ENCODE results near the gene LIN28B.
"Not testable (repeated sequence)": the region's sequence is repeated elsewhere in the genome, so short reads cannot be mapped to it uniquely, and the experiment has no call there.

Gene LIN28B

GRCh38 chr6:104956731-104957294, at the start of gene LIN28B:
Gene LIN28B, plus strand, starts transcription at chr6:104957107. Its CDS starts 144 bp downstream, at chr6:104957251.
- DNase-seq (ENCODE audit: low read depth, low spot score) = no peak

GRCh38 chr6:104908031-104908887, 48.6 kb upstream of the LIN28B start:
- no peak for DNase-seq (ENCODE audit: low read depth, low spot score)

- DNase-seq (ENCODE audit: low read depth, low spot score) = no peak
Measured at GRCh38 chr6:104908888-104909525, 47.9 kb upstream of the LIN28B start.

GRCh38 chr6:104921896-104922295, 35.0 kb upstream of the LIN28B start:
- no peak for DNase-seq (ENCODE audit: low read depth, low spot score)

- DNase-seq (ENCODE audit: low read depth, low spot score) = no peak
Measured at GRCh38 chr6:104928141-104928540, 28.8 kb upstream of the LIN28B start.

- DNase-seq (ENCODE audit: low read depth, low spot score) = no peak
Measured at GRCh38 chr6:104929353-104929752, 27.6 kb upstream of the LIN28B start.

- no peak for DNase-seq (ENCODE audit: low read depth, low spot score)
Measured at GRCh38 chr6:104930939-104931338, 26.0 kb upstream of the LIN28B start.

- DNase-seq (ENCODE audit: low read depth, low spot score) = no peak
Measured at GRCh38 chr6:104936766-104937535, 20.0 kb upstream of the LIN28B start.

GRCh38 chr6:104940238-104940892, 16.5 kb upstream of the LIN28B start:
- no peak for DNase-seq (ENCODE audit: low read depth, low spot score)

- no peak for DNase-seq (ENCODE audit: low read depth, low spot score)
Measured at GRCh38 chr6:104940893-104941728, 15.8 kb upstream of the LIN28B start.

GRCh38 chr6:104941729-104942091, 15.2 kb upstream of the LIN28B start:
- no peak for DNase-seq (ENCODE audit: low read depth, low spot score)

GRCh38 chr6:104943781-104944180, 13.1 kb upstream of the LIN28B start:
- no peak for DNase-seq (ENCODE audit: low read depth, low spot score)

- no peak for DNase-seq (ENCODE audit: low read depth, low spot score)
Measured at GRCh38 chr6:104949206-104949605, 7.7 kb upstream of the LIN28B start.

GRCh38 chr6:104951677-104952076, 5.2 kb upstream of the LIN28B start:
- DNase-seq (ENCODE audit: low read depth, low spot score) = no peak

- no peak for DNase-seq (ENCODE audit: low read depth, low spot score)
Measured at GRCh38 chr6:104952911-104953399, 4.0 kb upstream of the LIN28B start.

- DNase-seq (ENCODE audit: low read depth, low spot score) = not testable (repeated sequence)
Measured at GRCh38 chr6:104953400-104954189, 3.3 kb upstream of the LIN28B start.

GRCh38 chr6:104954190-104954797, 2.6 kb upstream of the LIN28B start:
- DNase-seq (ENCODE audit: low read depth, low spot score) = no peak

GRCh38 chr6:104955491-104955890, 1.4 kb upstream of the LIN28B start:
- no peak for DNase-seq (ENCODE audit: low read depth, low spot score)

All from activated CD4-positive, CD25-positive, alpha-beta regulatory T cell treated with anti-CD3 and anti-CD28 coated beads, Interleukin-2, amount 50 U/mL, for 16 hours (primary cell).